Skeletal muscle satellite cell (primary cell): ENCODE measurements around the gene EMC10.

ENCODE experiments used
- H3K27me3 ChIP-seq: 2 replicates; pipeline ENCODE4 v1.7.0; 2013; ENCODE audit warnings: low read length; ENCODE audit not compliant: control insufficient read depth, insufficient read depth
- H3K36me3 ChIP-seq: 2 replicates; pipeline ENCODE4 v1.7.0; 2013; ENCODE audit warnings: mild to moderate bottlenecking, control low read depth, low read length; ENCODE audit not compliant: insufficient read depth
- H3K4me1 ChIP-seq: 2 replicates; pipeline ENCODE4 v1.7.0; 2013; ENCODE audit warnings: low read length; ENCODE audit not compliant: control insufficient read depth, insufficient read depth
- H3K4me2 ChIP-seq: 2 replicates; pipeline ENCODE4 v1.7.0; 2013; ENCODE audit warnings: mild to moderate bottlenecking, low read length
- H3K4me3 ChIP-seq: 2 replicates; pipeline ENCODE4 v1.7.0; 2013; ENCODE audit warnings: low read length
- H3K9ac ChIP-seq: 2 replicates; pipeline ENCODE4 v1.7.0; 2013; ENCODE audit warnings: mild to moderate bottlenecking, low read depth, low read length, moderate library complexity
- H3K9me3 ChIP-seq: replicated peaks from 2 replicates; pipeline ENCODE4 v1.7.0; 2013; ENCODE audit warnings: mild to moderate bottlenecking, control low read depth, low read length

The EMC10 gene

GRCh38 chr19:50481351-50482149, 5.2 kb downstream of the EMC10 start:
- Histone ChIP-seq H3K27me3 (peaks cover 3% of the 10 kb centered on the region), H3K9me3 (no peaks in the 10 kb centered on the region), H3K36me3 (peaks cover 13% of the 10 kb centered on the region), H3K4me2 (no peak overlapping the region), H3K9ac (no peak overlapping the region), H3K4me3 (no peak overlapping the region), H3K4me1 (peaks cover 7% of the 10 kb centered on the region)

GRCh38 chr19:50482271-50482855, 6.1 kb downstream of the EMC10 start:
- Histone ChIP-seq H3K9ac (no peak overlapping the region), H3K36me3 (peaks cover 13% of the 10 kb centered on the region), H3K4me1 (peaks cover 4% of the 10 kb centered on the region), H3K27me3 (peaks cover 11% of the 10 kb centered on the region), H3K9me3 (no peaks in the 10 kb centered on the region), H3K4me2 (no peak overlapping the region), H3K4me3 (no peak overlapping the region)

GRCh38 chr19:50482916-50483315, 6.6 kb downstream of the EMC10 start:
- H3K9ac ChIP-seq, result no peak overlapping the region
- no peaks in the 10 kb centered on the region for H3K9me3 ChIP-seq
- peaks cover 13% of the 10 kb centered on the region for H3K36me3 ChIP-seq
- H3K4me3 ChIP-seq, result no peak overlapping the region
- no peak overlapping the region for H3K4me2 ChIP-seq
- peaks cover 16% of the 10 kb centered on the region for H3K27me3 ChIP-seq
- no peaks in the 10 kb centered on the region for H3K4me1 ChIP-seq

- Histone ChIP-seq H3K9me3 (no peaks in the 10 kb centered on the region), H3K36me3 (peaks cover 4% of the 10 kb centered on the region), H3K4me2 (no peak overlapping the region), H3K9ac (no peak overlapping the region), H3K27me3 (peaks cover 31% of the 10 kb centered on the region), H3K4me3 (no peak overlapping the region), H3K4me1 (no peaks in the 10 kb centered on the region)
Measured at GRCh38 chr19:50485284-50485955, 9.1 kb downstream of the EMC10 start.

- H3K9ac ChIP-seq, result no peak overlapping the region
Measured at GRCh38 chr19:50486823-50487515, 10.7 kb downstream of the EMC10 start.

GRCh38 chr19:50488389-50489194, 12.3 kb downstream of the EMC10 start:
- Histone ChIP-seq H3K9ac (no peak overlapping the region), H3K9me3 (no peaks in the 10 kb centered on the region), H3K36me3 (no peaks in the 10 kb centered on the region), H3K4me1 (no peaks in the 10 kb centered on the region), H3K27me3 (peaks cover 54% of the 10 kb centered on the region), H3K4me3 (no peak overlapping the region), H3K4me2 (no peak overlapping the region)

More at GRCh38 chr19:50486823-50487515, 10.7 kb downstream of the EMC10 start:
- no peaks in the 10 kb centered on the region for H3K4me1 ChIP-seq
- H3K4me3 ChIP-seq, result no peak overlapping the region
- H3K36me3 ChIP-seq, result peaks cover 4% of the 10 kb centered on the region
- no peaks in the 10 kb centered on the region for H3K9me3 ChIP-seq
- H3K4me2 ChIP-seq, result no peak overlapping the region
- H3K27me3 ChIP-seq, result peaks cover 45% of the 10 kb centered on the region

- Histone ChIP-seq H3K27me3 (peaks cover 58% of the 10 kb centered on the region), H3K9me3 (no peaks in the 10 kb centered on the region), H3K36me3 (no peaks in the 10 kb centered on the region), H3K4me1 (no peaks in the 10 kb centered on the region), H3K4me2 (no peak overlapping the region), H3K9ac (no peak overlapping the region), H3K4me3 (no peak overlapping the region)
Measured at GRCh38 chr19:50489461-50490011, 13.2 kb downstream of the EMC10 start.

GRCh38 chr19:50490411-50490811, 14.1 kb downstream of the EMC10 start:
- Histone ChIP-seq H3K9me3 (no peaks in the 10 kb centered on the region), H3K4me2 (no peak overlapping the region), H3K9ac (no peak overlapping the region), H3K36me3 (no peaks in the 10 kb centered on the region), H3K4me3 (no peak overlapping the region), H3K27me3 (peaks cover 67% of the 10 kb centered on the region), H3K4me1 (no peaks in the 10 kb centered on the region)

- Histone ChIP-seq H3K4me2 (no peak overlapping the region), H3K9me3 (no peaks in the 10 kb centered on the region), H3K27me3 (peaks cover 68% of the 10 kb centered on the region), H3K36me3 (no peaks in the 10 kb centered on the region), H3K4me1 (no peaks in the 10 kb centered on the region), H3K9ac (no peak overlapping the region), H3K4me3 (no peak overlapping the region)
Measured at GRCh38 chr19:50490991-50491472, 14.7 kb downstream of the EMC10 start.

GRCh38 chr19:50492303-50493052, 16.2 kb downstream of the EMC10 start:
- no peak overlapping the region for H3K4me2 ChIP-seq
- H3K9ac ChIP-seq, result no peak overlapping the region
- no peaks in the 10 kb centered on the region for H3K4me1 ChIP-seq
- peaks cover 68% of the 10 kb centered on the region for H3K27me3 ChIP-seq
- H3K36me3 ChIP-seq, result no peaks in the 10 kb centered on the region
- H3K9me3 ChIP-seq, result no peaks in the 10 kb centered on the region
- no peak overlapping the region for H3K4me3 ChIP-seq
